OCI-LY3 (cell line): ENCODE data around the gene PRDM2.

ENCODE experiments used
- H2AFZ ChIP-seq: fragments of 200-600, 300-600 bp; shearing (Covaris generic); 2 replicates; pipeline ENCODE4 v1.6.0; 2014; ENCODE audit warnings: antibody characterized with exemption, low read depth, low read length
- H3K27ac ChIP-seq: fragments of 200-600, 300-600 bp; sonication (generic); 2 replicates; pipeline ENCODE4 v1.5.1; 2014; ENCODE audit warnings: mild to moderate bottlenecking, low read length, moderate library complexity, mixed read lengths
- H3K27me3 ChIP-seq: fragments of 200-600, 300-600 bp; sonication (generic); 2 replicates; pipeline ENCODE4 v1.6.1; 2014; ENCODE audit warnings: low read depth, low read length, mixed read lengths
- H3K36me3 ChIP-seq: fragments of 200-600, 300-600 bp; sonication (generic); replicated peaks from 2 replicates; pipeline ENCODE3; 2014; ENCODE audit warnings: low read depth, low read length, mixed read lengths
- H3K4me1 ChIP-seq: fragments of 300-600, 200-600 bp; sonication (generic); 2 replicates; pipeline ENCODE4 v1.6.1; 2014; ENCODE audit warnings: low read length, mixed read lengths
- H3K4me2 ChIP-seq: fragments of 200-600, 300-600 bp; sonication (generic); 2 replicates; pipeline ENCODE4 v1.6.1; 2014; ENCODE audit warnings: low read length, mixed read lengths
- H3K4me3 ChIP-seq: fragments of 300-600, 200-600 bp; sonication (generic); 2 replicates; pipeline ENCODE4 v1.5.1; 2014; ENCODE audit warnings: antibody characterized with exemption, mild to moderate bottlenecking, low read length, moderate library complexity
- H3K79me2 ChIP-seq: fragments of 300-600, 200-600 bp; shearing (Covaris generic); 2 replicates; pipeline ENCODE4 v1.6.1; 2014; ENCODE audit warnings: mild to moderate bottlenecking, low read length, mixed read lengths
- H3K9ac ChIP-seq: fragments of 300-600, 200-600 bp; shearing (Covaris generic); 2 replicates; pipeline ENCODE4 v1.6.0; 2014; ENCODE audit warnings: mild to moderate bottlenecking, low read length, moderate library complexity
- H3K9me3 ChIP-seq: fragments of 200-600, 300-600 bp; shearing (Covaris generic); 2 replicates; pipeline ENCODE4 v1.6.1; 2014; ENCODE audit warnings: low read length, mixed read lengths; ENCODE audit not compliant: insufficient read depth
- H4K20me1 ChIP-seq: fragments of 200-600, 300-600 bp; sonication (generic); 2 replicates; pipeline ENCODE4 v1.6.1; 2016; ENCODE audit warnings: low read length, mixed read lengths; ENCODE audit not compliant: insufficient read depth
- CTCF ChIP-seq: fragments of 200-600, 300-600 bp; sonication (generic); IDR thresholded peaks from 2 replicates; pipeline ENCODE4 v1.5.1; 2014; ENCODE audit warnings: antibody characterized with exemption, low read length, low read depth
- EZH2phosphoT487 ChIP-seq: fragments of 200-600 bp; shearing (Covaris generic); IDR thresholded peaks from 2 replicates; pipeline ENCODE4 v1.6.1; 2018; ENCODE audit warnings: antibody characterized with exemption, mixed run types, low read depth

PRDM2 gene

DNA sequence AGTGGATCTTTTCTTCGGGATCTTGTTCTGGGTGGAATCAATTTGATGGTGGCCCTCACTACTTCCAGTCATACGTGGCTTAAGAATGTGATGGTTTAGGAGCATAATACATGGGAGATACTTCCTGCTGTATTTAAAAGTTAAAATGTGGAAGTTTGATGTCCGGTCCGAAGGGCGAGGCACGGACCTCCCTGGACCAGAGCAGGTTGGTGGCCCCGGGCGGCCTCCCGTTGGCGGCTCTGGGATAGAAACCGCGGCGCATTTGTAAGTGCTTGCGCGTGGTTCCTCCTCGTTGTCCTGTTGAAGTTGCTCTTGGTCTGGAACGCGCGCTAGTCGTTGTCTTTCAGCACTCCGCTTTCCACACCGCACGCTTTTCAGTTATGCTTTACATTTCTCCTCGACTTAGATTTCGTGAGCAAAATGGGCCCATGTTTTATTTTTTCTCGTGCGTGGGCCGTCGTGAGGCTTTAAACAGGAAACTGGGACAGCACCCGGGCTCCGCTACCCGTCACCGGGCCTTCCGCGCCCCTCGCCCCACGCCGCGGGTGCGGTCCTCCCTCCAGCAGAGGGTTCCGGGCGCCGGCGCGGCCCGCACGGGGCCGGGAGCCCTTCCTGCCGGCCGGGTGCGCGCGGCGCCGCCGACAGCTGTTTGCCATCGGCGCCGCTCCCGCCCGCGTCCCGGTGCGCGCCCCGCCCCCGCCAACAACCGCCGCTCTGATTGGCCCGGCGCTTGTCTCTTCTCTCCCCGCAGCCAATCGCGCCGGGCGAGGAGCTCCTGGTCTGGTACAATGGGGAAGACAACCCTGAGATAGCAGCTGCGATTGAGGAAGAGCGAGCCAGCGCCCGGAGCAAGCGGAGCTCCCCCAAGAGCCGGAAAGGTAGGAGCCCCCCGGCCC is 48.9 kb downstream of the PRDM2 start:
- H3K4me2 ChIP-seq = peak overlapping the region; percentile 97
- peaks cover 77% of the 10 kb centered on the region for H3K79me2 ChIP-seq
- no peaks in the 10 kb centered on the region for H3K27me3 ChIP-seq
- no peak for TF ChIP-seq CTCF
- TF ChIP-seq EZH2phosphoT487 = no peak
- H3K4me1 ChIP-seq = peaks cover 41% of the 10 kb centered on the region
- peaks cover 56% of the 10 kb centered on the region for H4K20me1 ChIP-seq
- H3K4me3 ChIP-seq = peak overlapping the region; percentile 97
- no peaks in the 10 kb centered on the region for H3K9me3 ChIP-seq
- peak overlapping the region; percentile 72 for H3K27ac ChIP-seq
- peak overlapping the region; percentile 76 for H3K9ac ChIP-seq
- H2AFZ ChIP-seq = no peak overlapping the region
- peaks cover 37% of the 10 kb centered on the region for H3K36me3 ChIP-seq

DNA sequence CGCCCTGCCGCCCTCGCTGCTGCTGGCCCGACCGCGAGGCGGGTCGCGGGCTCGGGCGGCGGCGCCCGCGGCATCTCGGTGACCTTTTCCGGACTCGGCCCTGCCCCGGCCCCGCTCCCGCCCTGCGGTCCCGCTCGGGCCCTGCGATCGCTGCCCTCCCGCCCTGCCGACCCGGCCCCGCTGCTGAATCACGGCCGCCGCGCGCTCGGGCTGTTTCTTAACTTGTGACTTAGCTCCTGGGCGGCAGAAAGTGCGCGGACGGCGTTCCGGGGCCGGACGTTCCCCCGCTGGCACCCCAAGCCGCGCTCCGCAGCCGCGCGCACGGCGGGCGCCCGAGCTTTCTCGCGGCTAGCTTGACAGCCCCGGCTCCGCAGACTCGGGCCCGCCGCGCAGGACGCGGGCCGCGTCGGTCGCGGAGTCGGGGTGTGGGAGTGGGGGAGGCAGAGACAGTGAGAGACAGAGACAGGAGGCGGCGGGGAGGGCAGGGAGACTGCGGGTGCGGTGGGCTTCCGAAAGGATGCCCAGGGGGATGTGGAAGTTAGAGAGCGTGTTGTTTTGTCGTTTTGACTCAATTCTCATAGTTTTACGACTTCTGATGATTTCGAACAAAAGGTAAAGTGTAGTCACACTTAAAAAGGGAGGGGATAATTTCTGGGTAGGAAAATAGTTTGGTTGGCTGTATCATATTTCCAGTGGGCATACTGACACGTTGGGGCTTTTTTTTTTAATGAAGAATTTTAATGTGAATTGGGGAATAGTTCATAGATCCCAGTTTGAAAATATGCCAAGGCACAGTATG is 49.8 kb downstream of the PRDM2 start:
- peaks cover 81% of the 10 kb centered on the region for H3K79me2 ChIP-seq

DNA sequence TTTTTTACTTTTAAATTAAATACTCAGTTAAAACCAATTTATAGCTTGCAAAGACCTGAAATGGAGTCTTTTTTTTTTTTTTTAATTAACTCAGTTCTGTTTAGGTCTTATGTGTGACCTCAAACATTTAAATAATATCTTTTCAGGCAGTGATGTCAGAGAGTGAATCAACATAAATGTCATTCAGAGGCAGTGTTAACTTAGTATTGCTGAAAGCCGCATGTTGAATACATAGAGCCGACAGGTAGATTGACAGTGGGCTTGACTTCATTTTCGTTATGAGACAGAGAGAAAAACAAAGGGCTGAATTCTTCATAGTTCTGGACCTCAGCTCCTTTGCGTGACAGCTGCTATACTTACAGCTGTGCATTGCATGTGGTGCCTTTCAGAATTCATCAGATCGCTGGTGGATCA is 51.5 kb downstream of the PRDM2 start:
- Histone ChIP-seq H3K4me3 (peak overlapping the region; percentile 97), H4K20me1 (peaks cover 80% of the 10 kb centered on the region), H3K4me1 (peaks cover 56% of the 10 kb centered on the region)

More for the DNA sequence above, 49.8 kb downstream of the PRDM2 start:
- Histone ChIP-seq H3K9me3 (no peaks in the 10 kb centered on the region), H3K4me3 (peak overlapping the region; percentile 97), H3K36me3 (peaks cover 41% of the 10 kb centered on the region), H3K27ac (peak overlapping the region; percentile 71), H2AFZ (no peak overlapping the region), H3K9ac (peak overlapping the region; percentile 80), H3K27me3 (no peaks in the 10 kb centered on the region), H3K4me2 (peak overlapping the region; percentile 61), H4K20me1 (peaks cover 65% of the 10 kb centered on the region), H3K4me1 (peaks cover 50% of the 10 kb centered on the region)
- TF ChIP-seq CTCF (no peak), EZH2phosphoT487 (no peak)

More for the DNA sequence above, 51.5 kb downstream of the PRDM2 start:
- Histone ChIP-seq H2AFZ (no peak overlapping the region), H3K36me3 (peaks cover 43% of the 10 kb centered on the region), H3K79me2 (peaks cover 93% of the 10 kb centered on the region), H3K9ac (peak overlapping the region; percentile 80; the same call in 1 of the 2 replicates), H3K27me3 (no peaks in the 10 kb centered on the region), H3K27ac (no peak overlapping the region), H3K4me2 (peak overlapping the region; percentile 61), H3K9me3 (no peaks in the 10 kb centered on the region)
- no peak for TF ChIP-seq EZH2phosphoT487
- no peak for TF ChIP-seq CTCF
